DND-41 (cell line): ENCODE measurements around the gene UCP2.

Experiments used
- EZH2 ChIP-seq: IDR thresholded peaks from 3 replicates; pipeline ENCODE4 v1.6.1; 2012; ENCODE audit warnings: borderline replicate concordance, low read depth, mild to moderate bottlenecking, moderate library complexity, low read length, inconsistent platforms; ENCODE audit not compliant: severe bottlenecking
- TF ChIP-seq, protein P1 (sequence below): IDR thresholded peaks from 2 replicates; pipeline ENCODE4 v1.5.1; 2012; ENCODE audit warnings: borderline replicate concordance, low read length, moderate library complexity, mild to moderate bottlenecking; ENCODE audit not compliant: poor library complexity, severe bottlenecking; ENCODE audit errors: extremely low read depth

DNA sequence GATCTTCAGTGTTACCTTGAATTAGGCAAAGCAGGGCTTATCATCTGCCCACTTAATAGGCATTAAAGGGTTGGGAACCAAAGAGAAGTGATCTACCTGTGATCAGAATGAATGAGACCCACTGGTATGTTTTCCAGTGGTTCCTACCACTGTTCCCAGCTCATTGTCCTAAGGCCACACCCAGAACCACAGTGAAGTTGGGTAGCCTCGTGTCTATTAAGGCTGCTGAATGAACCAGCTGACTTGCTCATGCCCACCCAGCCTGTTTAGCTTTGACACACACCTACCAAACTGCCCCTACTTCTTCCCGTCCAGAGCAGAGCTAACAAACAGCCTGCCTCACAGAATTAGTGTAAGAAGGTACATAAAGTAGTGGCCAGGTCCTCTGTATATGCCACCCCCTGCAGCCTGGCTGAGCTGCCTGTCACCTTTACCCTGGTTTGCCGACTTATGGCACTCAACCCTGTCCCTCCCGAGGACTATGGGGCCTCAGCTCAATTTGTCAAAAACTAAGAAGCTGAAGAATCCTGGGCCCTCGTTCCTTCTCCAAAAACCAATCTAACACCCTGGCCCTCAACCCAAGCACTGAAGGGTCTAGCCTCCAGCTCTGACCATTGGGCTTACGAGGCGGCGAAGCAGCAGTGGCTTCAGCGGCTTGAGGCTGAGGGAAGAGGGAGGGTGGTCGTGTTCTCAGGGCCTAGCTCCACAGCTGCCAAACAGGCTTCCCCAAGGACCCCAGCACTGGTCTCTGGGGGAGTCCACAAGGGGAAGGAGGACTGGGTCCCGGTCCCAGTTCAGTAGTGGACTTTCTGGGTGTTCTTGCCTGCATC is 9.8 kb downstream of the UCP2 start:
- TF ChIP-seq, protein P1, sequence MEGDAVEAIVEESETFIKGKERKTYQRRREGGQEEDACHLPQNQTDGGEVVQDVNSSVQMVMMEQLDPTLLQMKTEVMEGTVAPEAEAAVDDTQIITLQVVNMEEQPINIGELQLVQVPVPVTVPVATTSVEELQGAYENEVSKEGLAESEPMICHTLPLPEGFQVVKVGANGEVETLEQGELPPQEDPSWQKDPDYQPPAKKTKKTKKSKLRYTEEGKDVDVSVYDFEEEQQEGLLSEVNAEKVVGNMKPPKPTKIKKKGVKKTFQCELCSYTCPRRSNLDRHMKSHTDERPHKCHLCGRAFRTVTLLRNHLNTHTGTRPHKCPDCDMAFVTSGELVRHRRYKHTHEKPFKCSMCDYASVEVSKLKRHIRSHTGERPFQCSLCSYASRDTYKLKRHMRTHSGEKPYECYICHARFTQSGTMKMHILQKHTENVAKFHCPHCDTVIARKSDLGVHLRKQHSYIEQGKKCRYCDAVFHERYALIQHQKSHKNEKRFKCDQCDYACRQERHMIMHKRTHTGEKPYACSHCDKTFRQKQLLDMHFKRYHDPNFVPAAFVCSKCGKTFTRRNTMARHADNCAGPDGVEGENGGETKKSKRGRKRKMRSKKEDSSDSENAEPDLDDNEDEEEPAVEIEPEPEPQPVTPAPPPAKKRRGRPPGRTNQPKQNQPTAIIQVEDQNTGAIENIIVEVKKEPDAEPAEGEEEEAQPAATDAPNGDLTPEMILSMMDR = no peak
- no peak for TF ChIP-seq EZH2
